Measurements from ENCODE around the gene TRABD. TPM values are rescaled to one million over a fixed set of nuclear protein-coding genes. Genes with fewer than 3 reads are reported as not detected.
A peak's percentile ranks its signal among the peaks of the same experiment; 100 is the strongest.

TRABD gene
- total and polyA plus RNA-seq, 2 donors from 2014 or later, result 34.2 to 56.3 TPM

GRCh38 chr22:50189849-50190181, 4.1 kb downstream of the TRABD start:
- H3K27me3 ChIP-seq (ENCODE audit: control insufficient read depth, insufficient read depth, low read length), result no peaks in the 10 kb centered on the region
- H3K4me3 ChIP-seq (ENCODE audit: low read length in 3 of 3), result peak overlapping the region in 1 of 3 donors; percentile 47
- no peak for TF ChIP-seq CTCF (IDR thresholded peaks at IDR 0.05; ENCODE audit: borderline replicate concordance, extremely low read depth, insufficient read depth)
- peaks cover 0 to 28% (median 4%) of the 10 kb centered on the region in 3 donors for H3K4me1 ChIP-seq (ENCODE audit: control insufficient read depth in 2 of 3, insufficient read depth in 2 of 3, low read depth in 1 of 3, low read length in 3 of 3)
- peaks cover 0 to 3% (median 3%) of the 10 kb centered on the region in 3 donors for H3K36me3 ChIP-seq (ENCODE audit: control insufficient read depth in 2 of 3, insufficient read depth in 3 of 3, low read length in 3 of 3)
- H3K9ac ChIP-seq (ENCODE audit: low read length in 3 of 3), result no peak overlapping the region
- DNase-seq (no peak), FAIRE-seq (no peak)
- H3K9me3 ChIP-seq (ENCODE audit: control insufficient read depth in 2 of 3, insufficient read depth in 1 of 3, low read length in 3 of 3), result no peaks in the 10 kb centered on the region
- intact Hi-C loops (cut with DNase I), result no loop called here
- peak overlapping the region in 1 of 2 donors; percentile 63 for H3K27ac ChIP-seq (ENCODE audit: low read depth in 2 of 2, low read length in 2 of 2)

- H3K27ac ChIP-seq (ENCODE audit: low read depth in 2 of 2, low read length in 2 of 2), result peak overlapping the region; percentile 63 to 78
- intact Hi-C loops (cut with DNase I), result no loop called here
- peaks cover 0 to 3% (median 3%) of the 10 kb centered on the region in 3 donors for H3K36me3 ChIP-seq (ENCODE audit: control insufficient read depth in 2 of 3, insufficient read depth in 3 of 3, low read length in 3 of 3)
- no peak for FAIRE-seq
- H3K27me3 ChIP-seq (ENCODE audit: control insufficient read depth, insufficient read depth, low read length), result no peaks in the 10 kb centered on the region
- peak overlapping the region in 2 of 3 donors; percentile 33 to 58 for H3K9ac ChIP-seq (ENCODE audit: low read length in 3 of 3)
- H3K9me3 ChIP-seq (ENCODE audit: control insufficient read depth in 2 of 3, insufficient read depth in 1 of 3, low read length in 3 of 3), result no peaks in the 10 kb centered on the region
- DNase-seq, result peak; percentile 78 to 96 (median 84)
- peak; percentile 53 for TF ChIP-seq CTCF (IDR thresholded peaks at IDR 0.05; ENCODE audit: borderline replicate concordance, extremely low read depth, insufficient read depth)
- peaks cover 0 to 26% (median 4%) of the 10 kb centered on the region in 3 donors for H3K4me1 ChIP-seq (ENCODE audit: control insufficient read depth in 2 of 3, insufficient read depth in 2 of 3, low read depth in 1 of 3, low read length in 3 of 3)
- H3K4me3 ChIP-seq (ENCODE audit: low read length in 3 of 3), result peak overlapping the region in 2 of 3 donors; percentile 37 to 47
Observed at GRCh38 chr22:50190182-50190940, 4.6 kb downstream of the TRABD start.

- Histone ChIP-seq H3K9me3 (ENCODE audit: control insufficient read depth in 2 of 3, insufficient read depth in 1 of 3, low read length in 3 of 3) (no peaks in the 10 kb centered on the region), H3K4me1 (ENCODE audit: control insufficient read depth in 2 of 3, insufficient read depth in 2 of 3, low read depth in 1 of 3, low read length in 3 of 3) (peaks cover 0 to 25% (median 4%) of the 10 kb centered on the region in 3 donors), H3K27ac (ENCODE audit: low read depth in 2 of 2, low read length in 2 of 2) (peak overlapping the region; percentile 63 to 78), H3K36me3 (ENCODE audit: control insufficient read depth in 2 of 3, insufficient read depth in 3 of 3, low read length in 3 of 3) (peaks cover 0 to 3% (median 3%) of the 10 kb centered on the region in 3 donors), H3K27me3 (ENCODE audit: control insufficient read depth, insufficient read depth, low read length) (no peaks in the 10 kb centered on the region), H3K9ac (ENCODE audit: low read length in 3 of 3) (peak overlapping the region in 1 of 3 donors; percentile 58), H3K4me3 (ENCODE audit: low read length in 3 of 3) (peak overlapping the region in 2 of 3 donors; percentile 13 to 37)
- FAIRE-seq, result no peak
- TF ChIP-seq CTCF (IDR thresholded peaks at IDR 0.05; ENCODE audit: borderline replicate concordance, extremely low read depth, insufficient read depth), result no peak
- DNase-seq, result peak in 2 of 5 donors; percentile 82 to 87
- intact Hi-C loops (cut with DNase I), result no loop called here
Observed at GRCh38 chr22:50190941-50191741, 5.4 kb downstream of the TRABD start.

Data from kidney (tissue), 14 donors.